Measurements from ENCODE around the gene CCDC148. TPM values are rescaled to one million over a fixed set of nuclear protein-coding genes. Genes with fewer than 3 reads are reported as not detected.

The CCDC148 gene
- total RNA-seq (2022; extraction: Qiagen RNA extraction): 0.30 to 0.45 TPM (median 0.33 TPM) in 5 replicates

DNA sequence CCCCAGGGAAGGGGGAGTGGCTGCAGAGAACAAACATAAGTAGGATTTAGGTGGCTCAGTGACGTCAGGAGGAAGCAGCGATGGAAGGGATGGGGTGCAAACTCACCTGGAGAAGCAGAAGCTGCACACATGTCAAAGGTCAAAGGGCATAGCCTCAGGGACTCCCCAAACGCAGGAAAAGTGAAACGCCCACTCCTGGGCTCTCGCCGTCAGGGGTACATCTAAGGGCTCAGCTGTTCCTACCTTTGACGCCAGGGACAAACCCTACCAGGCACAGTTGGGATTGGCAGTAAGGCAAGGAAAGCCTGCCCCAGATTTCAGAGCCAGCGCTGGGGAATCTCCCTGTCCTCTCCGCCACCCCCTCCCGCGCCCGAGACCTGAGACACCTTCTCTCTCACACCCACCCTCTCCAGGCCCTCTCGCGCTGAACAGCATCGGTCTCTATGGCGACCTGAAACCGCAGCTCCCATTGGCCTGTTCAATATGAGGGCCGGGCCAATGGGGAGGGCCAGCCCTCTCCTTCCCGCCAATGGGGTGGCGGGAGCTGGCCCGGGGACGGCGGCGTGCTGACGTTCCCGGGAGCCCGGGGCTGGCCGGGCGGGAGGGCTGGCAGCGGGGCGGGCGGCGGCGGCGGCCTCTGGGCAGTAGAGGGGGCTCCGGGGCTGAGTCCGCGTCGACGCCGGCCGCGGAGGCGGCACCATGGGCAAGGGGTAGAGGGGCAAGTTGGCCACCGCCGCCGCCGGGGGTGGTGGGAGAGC, at the start of gene CCDC148, which contains the start of gene PKP4:
TSS of gene CCDC148 (minus strand) at position 445 of the 758 bp plus-strand sequence. CDS start at position 131, 314 bp downstream.
TSS of gene PKP4 (plus strand) at position 644 of the 758 bp plus-strand sequence. CDS start 76,233 bp downstream, outside the sequence.

Other genes starting within 250 kb of the CCDC148 start
- 20.8 to 36.8 TPM (median 26.3 TPM) in 5 replicates for gene PKP4, start 199 bp upstream of the CCDC148 start, total RNA-seq (2022; extraction: Qiagen RNA extraction)

Data from A549 treated with Hydrocortisone at 1 μM for 4 hours (cell line).